ENCODE data around the gene TMEM204.

DNA sequence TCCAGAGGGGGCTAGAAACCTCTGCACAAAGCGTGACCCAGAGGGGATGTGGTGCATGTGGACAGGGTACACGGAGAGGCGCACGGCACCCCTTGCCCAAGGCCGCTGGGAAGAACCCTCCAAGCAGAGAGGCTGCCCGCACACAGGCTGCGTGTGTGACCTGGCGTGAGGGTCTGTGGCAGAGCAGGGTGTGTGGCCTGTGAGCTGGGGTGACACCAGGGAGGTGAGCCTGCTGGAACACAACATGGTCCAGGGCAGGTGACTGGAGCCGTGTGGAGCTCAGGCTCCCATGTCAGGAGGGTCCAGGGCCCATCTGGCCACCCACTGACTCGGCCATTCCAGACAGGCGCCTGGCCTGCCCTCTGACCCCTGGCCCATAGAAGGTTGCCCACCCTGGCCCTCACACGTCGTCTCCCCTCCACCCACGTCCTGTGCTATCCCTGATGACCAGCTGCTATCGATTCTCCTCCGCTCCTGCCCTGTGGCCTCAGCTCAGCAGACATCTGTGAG, 14.8 kb upstream of the TMEM204 start:
- TF ChIP-seq, protein P1, sequence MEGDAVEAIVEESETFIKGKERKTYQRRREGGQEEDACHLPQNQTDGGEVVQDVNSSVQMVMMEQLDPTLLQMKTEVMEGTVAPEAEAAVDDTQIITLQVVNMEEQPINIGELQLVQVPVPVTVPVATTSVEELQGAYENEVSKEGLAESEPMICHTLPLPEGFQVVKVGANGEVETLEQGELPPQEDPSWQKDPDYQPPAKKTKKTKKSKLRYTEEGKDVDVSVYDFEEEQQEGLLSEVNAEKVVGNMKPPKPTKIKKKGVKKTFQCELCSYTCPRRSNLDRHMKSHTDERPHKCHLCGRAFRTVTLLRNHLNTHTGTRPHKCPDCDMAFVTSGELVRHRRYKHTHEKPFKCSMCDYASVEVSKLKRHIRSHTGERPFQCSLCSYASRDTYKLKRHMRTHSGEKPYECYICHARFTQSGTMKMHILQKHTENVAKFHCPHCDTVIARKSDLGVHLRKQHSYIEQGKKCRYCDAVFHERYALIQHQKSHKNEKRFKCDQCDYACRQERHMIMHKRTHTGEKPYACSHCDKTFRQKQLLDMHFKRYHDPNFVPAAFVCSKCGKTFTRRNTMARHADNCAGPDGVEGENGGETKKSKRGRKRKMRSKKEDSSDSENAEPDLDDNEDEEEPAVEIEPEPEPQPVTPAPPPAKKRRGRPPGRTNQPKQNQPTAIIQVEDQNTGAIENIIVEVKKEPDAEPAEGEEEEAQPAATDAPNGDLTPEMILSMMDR (conservative IDR thresholded peaks at IDR 0.05): no peak
- TF ChIP-seq EZH2 (IDR thresholded peaks at IDR 0.05; ENCODE audit: low read depth): no peak

Data from PC-9 (cell line).